Stimulated activated CD8-positive, alpha-beta memory T cell treated with anti-CD3 and anti-CD28 coated beads, Interleukin-12 subunit alpha, Interleukin-12 subunit beta, amount 100 ng/mL, for 1 hour (primary cell): ENCODE measurements around the gene TMEM139.

Experiments
- DNase-seq: peaks from one replicate; pipeline ENCODE4 v3.0.0-alpha.2; 2020; ENCODE audit warnings: low read depth

The TMEM139 gene

DNA sequence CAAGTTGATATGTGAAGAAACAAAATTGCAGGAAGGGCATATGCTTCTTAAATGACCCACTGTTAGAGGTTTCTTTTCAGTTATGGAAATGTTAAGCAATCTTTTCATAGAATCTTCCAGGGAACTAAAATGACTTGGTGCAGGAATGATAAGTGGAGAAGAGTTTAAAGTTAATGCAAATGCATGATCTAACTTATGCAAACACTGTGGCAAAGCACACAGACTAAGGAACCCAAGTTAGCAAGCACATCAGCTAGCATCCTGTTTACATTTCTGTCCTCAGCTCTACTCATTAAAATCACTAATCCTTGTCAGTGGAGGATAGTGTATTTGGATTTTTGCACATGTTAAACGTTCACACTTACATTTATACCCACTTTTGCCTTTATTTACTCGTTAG lies 40.5 kb downstream of the TMEM139 start:
- DNase-seq = no peak

DNA sequence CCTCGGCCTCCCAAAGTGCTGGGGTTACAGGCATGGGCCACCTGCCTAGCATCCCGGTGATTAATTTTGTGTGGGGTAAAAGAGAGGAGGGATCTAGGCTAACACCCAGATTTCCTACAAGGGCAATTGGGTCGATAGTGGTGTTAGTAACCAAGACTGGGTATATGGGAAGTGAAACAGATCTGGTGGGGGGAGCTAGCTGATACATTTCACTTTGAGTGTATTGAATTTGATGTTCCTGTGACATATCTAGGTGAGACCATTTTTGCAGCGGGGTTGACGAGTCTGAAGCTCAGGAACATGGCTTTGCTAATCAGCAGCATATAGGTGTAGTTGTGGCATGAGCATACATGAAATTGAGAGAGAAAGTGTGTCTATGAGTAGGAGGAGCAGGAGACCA lies 43.1 kb downstream of the TMEM139 start:
- DNase-seq = no peak

- no peak for DNase-seq
These were observed 44.9 kb downstream of the TMEM139 start for GRCh38 chr7:143329471-143330170.

DNA sequence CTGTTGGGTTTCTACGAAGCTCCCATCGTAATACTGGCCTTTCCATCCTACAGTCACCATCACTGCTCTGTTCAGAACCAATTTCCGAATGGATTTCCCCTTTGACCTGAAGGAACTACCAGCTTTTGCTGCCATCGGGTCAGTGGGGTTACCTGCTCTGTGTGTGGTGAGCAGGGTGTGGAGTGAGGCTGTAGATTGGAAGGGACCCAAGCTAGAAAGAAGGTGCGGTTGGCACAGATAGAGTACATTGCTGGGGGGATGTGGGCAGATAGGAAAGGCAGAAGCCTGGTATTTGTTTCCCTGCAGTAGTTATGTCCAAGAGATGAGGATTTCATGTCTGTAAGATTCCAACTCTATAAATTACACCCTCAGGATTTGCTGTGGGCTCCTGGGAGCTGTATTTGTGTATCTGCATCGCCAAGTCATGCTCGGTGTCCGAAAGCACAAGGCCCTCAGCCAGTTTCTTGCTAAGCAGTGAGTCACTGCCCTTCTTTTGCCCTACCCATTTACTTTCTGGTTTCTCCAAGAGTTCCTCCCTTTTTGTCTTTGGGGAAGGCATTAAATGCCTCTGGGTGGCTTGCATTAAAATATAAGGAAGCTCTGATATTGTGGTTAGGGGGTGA lies 46.5 kb downstream of the TMEM139 start:
- no peak for DNase-seq

DNA sequence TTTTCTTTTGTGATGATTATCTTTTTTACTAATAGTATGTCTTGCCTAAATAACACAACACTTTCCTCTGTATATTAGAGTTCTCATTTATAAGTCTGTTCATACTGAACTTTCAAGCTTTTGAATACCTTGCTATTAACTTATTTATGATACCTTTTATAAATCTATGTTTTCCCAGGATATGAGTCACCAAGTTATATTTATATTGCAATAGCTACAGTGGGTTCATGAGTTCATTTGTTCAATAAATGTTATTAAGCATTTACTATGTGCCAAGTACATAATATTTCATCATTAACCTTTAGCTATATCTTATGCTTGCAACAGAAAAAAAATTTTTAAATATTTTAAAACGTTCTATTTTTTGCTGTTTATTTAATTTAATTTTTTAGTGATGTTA lies 49.5 kb downstream of the TMEM139 start:
- no peak for DNase-seq

- no peak for DNase-seq
These were observed 52.5 kb downstream of the TMEM139 start for GRCh38 chr7:143337216-143337615.
